Measurements from ENCODE around the gene RAF1. TPM values are rescaled to one million over a fixed set of nuclear protein-coding genes. Genes with fewer than 3 reads are reported as not detected.

Gene RAF1
- total and polyA plus RNA-seq, 2 of the 13 experiments (the other 11 are each of a cell fraction or from before 2014, with no cell fraction given) = 72.2 to 91.4 TPM

DNA sequence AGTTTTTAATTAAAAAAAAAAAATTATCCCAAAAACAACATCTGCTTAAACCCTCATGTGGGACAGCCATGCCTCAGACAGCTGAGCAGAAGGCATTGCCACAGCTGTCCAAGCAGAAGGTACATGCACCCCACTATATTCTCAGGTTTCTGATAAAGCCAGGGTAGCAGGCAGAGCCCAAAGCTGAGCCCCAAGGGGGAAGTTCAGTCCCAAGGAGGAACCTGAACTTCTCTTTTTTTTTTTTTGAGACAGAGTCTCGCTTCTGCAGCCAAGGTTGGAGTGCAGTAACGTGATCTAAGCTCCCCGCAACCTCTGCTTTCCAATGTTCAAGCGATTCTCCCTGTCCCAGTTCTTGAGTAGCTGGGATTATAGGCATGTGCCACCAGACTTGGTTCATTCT, 73.8 kb downstream of the RAF1 start (continued):
- TF ChIP-seq, protein P1, sequence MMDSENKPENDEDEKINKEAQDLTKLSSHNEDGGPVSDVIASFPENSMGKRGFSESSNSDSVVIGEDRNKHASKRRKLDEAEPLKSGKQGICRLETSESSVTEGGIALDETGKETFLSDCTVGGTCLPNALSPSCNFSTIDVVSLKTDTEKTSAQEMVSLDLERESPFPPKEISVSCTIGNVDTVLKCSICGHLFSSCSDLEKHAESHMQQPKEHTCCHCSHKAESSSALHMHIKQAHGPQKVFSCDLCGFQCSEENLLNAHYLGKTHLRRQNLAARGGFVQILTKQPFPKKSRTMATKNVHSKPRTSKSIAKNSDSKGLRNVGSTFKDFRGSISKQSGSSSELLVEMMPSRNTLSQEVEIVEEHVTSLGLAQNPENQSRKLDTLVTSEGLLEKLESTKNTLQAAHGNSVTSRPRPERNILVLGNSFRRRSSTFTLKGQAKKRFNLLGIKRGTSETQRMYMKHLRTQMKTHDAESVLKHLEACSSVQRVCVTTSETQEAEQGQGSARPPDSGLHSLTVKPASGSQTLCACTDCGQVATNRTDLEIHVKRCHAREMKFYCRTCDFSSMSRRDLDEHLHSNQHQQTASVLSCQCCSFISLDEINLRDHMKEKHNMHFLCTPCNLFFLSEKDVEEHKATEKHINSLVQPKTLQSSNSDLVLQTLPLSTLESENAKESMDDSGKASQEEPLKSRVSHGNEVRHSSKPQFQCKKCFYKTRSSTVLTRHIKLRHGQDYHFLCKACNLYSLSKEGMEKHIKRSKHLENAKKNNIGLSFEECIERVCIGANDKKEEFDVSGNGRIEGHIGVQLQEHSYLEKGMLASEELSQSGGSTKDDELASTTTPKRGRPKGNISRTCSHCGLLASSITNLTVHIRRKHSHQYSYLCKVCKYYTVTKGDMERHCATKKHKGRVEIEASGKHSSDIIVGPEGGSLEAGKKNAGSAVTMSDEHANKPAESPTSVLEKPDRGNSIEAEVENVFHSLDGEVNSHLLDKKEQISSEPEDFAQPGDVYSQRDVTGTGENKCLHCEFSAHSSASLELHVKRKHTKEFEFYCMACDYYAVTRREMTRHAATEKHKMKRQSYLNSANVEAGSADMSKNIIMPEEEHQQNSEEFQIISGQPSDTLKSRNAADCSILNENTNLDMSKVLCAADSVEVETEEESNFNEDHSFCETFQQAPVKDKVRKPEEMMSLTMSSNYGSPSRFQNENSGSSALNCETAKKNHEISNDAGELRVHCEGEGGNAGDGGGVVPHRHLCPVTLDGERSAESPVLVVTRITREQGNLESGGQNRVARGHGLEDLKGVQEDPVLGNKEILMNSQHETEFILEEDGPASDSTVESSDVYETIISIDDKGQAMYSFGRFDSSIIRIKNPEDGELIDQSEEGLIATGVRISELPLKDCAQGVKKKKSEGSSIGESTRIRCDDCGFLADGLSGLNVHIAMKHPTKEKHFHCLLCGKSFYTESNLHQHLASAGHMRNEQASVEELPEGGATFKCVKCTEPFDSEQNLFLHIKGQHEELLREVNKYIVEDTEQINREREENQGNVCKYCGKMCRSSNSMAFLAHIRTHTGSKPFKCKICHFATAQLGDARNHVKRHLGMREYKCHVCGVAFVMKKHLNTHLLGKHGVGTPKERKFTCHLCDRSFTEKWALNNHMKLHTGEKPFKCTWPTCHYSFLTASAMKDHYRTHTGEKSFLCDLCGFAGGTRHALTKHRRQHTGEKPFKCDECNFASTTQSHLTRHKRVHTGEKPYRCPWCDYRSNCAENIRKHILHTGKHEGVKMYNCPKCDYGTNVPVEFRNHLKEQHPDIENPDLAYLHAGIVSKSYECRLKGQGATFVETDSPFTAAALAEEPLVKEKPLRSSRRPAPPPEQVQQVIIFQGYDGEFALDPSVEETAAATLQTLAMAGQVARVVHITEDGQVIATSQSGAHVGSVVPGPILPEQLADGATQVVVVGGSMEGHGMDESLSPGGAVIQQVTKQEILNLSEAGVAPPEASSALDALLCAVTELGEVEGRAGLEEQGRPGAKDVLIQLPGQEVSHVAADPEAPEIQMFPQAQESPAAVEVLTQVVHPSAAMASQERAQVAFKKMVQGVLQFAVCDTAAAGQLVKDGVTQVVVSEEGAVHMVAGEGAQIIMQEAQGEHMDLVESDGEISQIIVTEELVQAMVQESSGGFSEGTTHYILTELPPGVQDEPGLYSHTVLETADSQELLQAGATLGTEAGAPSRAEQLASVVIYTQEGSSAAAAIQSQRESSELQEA (CRISPR knock-in tag; IDR thresholded peaks at IDR 0.05; ENCODE audit: not compliant biosample characterization) = no peak
- TF ChIP-seq ZSCAN20 (CRISPR knock-in tag; IDR thresholded peaks at IDR 0.05; ENCODE audit: borderline replicate concordance) (no peak), ZNF7 (CRISPR knock-in tag; IDR thresholded peaks at IDR 0.05) (no peak), KDM6A (CRISPR knock-in tag; IDR thresholded peaks at IDR 0.05; ENCODE audit: low read depth) (no peak)
- TF ChIP-seq, protein P2, sequence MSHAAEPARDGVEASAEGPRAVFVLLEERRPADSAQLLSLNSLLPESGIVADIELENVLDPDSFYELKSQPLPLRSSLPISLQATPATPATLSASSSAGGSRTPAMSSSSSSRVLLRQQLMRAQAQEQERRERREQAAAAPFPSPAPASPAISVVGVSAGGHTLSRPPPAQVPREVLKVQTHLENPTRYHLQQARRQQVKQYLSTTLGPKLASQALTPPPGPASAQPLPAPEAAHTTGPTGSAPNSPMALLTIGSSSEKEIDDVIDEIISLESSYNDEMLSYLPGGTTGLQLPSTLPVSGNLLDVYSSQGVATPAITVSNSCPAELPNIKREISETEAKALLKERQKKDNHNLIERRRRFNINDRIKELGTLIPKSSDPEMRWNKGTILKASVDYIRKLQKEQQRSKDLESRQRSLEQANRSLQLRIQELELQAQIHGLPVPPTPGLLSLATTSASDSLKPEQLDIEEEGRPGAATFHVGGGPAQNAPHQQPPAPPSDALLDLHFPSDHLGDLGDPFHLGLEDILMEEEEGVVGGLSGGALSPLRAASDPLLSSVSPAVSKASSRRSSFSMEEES (CRISPR knock-in tag; IDR thresholded peaks at IDR 0.05) = no peak
